Heart left ventricle (tissue), 13 donors: ENCODE data around the gene TOP3B.

Experiments used
- POLR2A ChIP-seq, 2 donors: fragments of 450-650 bp; IDR thresholded peaks; one replicate each; pipeline ENCODE4 v1.6.1; 2017; ENCODE audit warnings: antibody characterized with exemption in 2 of 2, mild to moderate bottlenecking in 2 of 2, moderate library complexity in 2 of 2
- TF ChIP-seq, protein P1 (sequence below), 12 donors: fragments of 200-600 bp; sonication (generic) in 4 of 12; IDR thresholded peaks; one replicate each; pipeline versions ENCODE4 v1.5.0 to v1.8.0; 2018 to 2022; ENCODE audit warnings: antibody characterized with exemption in 12 of 12, mild to moderate bottlenecking in 5 of 12
- donor health status: ischemic (EF 13 %, LVEDD 7.1; RV severe dilation, severe dysfunction).
- donor health status: DM: no; HTN: yes; CAD: no.
- donor health status: DM: no; HTN: no; CAD: no.
- donor health status: ischemic (EF 25% LVEDD 6.9; RV normal size, moderate dysfunction).
- donor health status: ischemic (EF 25% LVEDD 5.7; RV mildly dilated, moderate dysfunction).
- donor health status: ischemic (EF 35%, LVEDD 5.7; RV mildly dilated, moderate dysfunction).
- donor health status: nonischemic (EF 11% LVEDD 7.7; RV severe dilation, severe dysfunction).
- donor health status: DM: yes; HTN: yes; CAD: no.
- donor health status: PGD.
- donor health status: ischemic (EF 29% LVEDD 5.4; RV normal size, mild dysfunction).
- donor health status: nonischemic (EF 23%, LVEDD 6.1; RV moderate dilation, normal function).

GRCh38 chr22:21909871-21910270, 72.7 kb downstream of the TOP3B start:
- TF ChIP-seq, protein P1, sequence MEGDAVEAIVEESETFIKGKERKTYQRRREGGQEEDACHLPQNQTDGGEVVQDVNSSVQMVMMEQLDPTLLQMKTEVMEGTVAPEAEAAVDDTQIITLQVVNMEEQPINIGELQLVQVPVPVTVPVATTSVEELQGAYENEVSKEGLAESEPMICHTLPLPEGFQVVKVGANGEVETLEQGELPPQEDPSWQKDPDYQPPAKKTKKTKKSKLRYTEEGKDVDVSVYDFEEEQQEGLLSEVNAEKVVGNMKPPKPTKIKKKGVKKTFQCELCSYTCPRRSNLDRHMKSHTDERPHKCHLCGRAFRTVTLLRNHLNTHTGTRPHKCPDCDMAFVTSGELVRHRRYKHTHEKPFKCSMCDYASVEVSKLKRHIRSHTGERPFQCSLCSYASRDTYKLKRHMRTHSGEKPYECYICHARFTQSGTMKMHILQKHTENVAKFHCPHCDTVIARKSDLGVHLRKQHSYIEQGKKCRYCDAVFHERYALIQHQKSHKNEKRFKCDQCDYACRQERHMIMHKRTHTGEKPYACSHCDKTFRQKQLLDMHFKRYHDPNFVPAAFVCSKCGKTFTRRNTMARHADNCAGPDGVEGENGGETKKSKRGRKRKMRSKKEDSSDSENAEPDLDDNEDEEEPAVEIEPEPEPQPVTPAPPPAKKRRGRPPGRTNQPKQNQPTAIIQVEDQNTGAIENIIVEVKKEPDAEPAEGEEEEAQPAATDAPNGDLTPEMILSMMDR (IDR thresholded peaks at IDR 0.05) = no peak
- TF ChIP-seq POLR2A (IDR thresholded peaks at IDR 0.05) = no peak
